Inferior parietal cortex (tissue), 1 donor: Measurements from ENCODE around the gene GINS2.

Source experiments
- DNase-seq: peaks from one replicate; pipeline ENCODE4 v3.0.0-alpha.2; 2016; ENCODE audit errors: extremely low spot score

The GINS2 gene

DNA sequence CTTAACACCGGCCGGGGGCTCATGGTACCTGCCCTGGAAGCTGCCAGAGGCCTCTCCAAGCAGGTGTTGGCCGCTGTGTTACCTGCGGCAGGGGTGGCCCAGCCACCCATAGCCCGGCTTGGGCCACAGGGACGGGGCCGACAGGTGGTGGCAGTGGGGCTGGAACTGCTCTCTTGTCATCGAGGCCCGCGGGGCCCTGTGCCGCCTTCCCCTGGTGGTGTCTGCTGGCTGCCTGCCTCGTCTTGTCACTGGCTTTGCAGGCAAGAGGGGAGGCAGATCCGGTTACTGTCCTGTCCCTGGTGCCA lies 48.5 kb downstream of the GINS2 start:
- DNase-seq: no peak

DNA sequence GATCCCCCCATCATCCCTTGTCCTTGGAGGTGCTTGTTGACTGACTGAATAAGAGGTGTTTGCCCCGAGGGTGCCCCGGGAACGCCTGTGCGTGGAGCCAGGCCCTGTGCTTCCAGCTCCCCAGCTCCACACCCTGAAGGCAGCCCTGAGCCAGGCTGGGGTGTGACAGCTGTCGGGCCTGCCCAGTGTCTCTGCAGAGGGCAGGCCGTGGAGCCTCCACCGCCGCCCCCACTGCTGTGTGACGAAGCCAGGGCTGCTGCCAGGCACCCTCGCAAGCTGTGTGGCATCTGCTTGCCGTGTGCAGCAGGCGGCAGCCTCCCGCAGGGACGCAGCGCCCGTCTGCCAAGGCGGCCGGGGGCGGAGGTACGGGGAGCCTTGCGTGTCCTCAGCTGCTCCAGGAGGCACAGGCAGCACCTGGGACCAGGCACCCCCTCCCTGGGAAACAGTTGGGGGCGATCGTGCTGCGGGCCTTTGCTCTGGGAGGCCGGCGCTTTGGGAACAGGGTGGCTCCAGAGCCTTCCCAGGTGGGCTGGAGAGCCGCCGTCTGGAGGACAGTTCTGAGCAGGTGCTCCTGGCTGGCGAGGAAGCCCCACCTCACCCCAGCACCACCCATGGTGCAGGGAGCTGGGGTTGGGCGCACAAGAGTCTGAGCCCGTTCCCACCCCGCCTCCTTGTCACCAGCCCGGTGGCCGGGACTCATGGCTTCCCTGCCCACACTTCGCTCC lies 49.1 kb downstream of the GINS2 start:
- DNase-seq: no peak

GRCh38 chr16:85638695-85639409 lies 49.9 kb downstream of the GINS2 start:
- DNase-seq: no peak

DNA sequence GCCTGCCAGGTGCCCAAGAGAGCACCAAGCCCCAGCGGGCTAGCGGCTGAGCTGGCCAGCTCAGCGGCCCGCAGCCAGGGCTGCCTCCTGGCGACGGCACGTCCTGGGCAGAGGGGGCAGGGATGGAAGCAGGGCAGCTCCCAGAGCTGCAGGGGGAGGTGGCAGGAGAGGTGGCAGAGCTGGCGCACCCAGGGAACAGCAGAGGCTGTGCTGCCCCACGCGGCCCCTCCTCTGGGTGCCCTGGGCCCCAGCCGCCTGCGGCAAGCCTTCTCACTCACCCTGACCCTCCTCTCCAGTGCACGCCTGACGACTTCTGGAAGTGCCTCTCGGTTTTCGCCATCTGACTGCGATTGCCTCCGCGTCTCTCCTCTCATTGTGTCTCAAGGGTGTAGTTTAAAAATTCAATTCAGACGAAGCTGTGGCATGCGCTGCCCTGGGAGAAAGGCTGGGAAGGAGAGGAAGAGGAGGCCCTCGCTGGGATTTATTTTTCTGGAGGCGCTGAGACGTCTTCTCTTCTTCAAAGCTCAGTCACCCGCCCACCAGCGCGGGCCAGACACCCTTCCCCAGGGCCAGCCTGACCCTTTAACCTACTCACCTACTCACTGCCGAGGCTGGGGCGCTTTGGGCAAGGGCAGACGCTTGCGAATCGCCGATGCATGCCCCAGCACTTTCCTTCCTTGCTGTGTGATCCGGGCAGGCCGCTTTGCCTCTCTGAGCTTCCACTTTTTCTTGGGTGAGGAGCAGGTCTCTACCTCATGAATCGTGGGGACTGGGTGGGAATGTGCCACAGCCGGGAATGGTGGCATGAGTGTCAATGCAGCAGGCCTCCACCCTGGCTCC lies 50.7 kb downstream of the GINS2 start:
- DNase-seq: no peak

DNA sequence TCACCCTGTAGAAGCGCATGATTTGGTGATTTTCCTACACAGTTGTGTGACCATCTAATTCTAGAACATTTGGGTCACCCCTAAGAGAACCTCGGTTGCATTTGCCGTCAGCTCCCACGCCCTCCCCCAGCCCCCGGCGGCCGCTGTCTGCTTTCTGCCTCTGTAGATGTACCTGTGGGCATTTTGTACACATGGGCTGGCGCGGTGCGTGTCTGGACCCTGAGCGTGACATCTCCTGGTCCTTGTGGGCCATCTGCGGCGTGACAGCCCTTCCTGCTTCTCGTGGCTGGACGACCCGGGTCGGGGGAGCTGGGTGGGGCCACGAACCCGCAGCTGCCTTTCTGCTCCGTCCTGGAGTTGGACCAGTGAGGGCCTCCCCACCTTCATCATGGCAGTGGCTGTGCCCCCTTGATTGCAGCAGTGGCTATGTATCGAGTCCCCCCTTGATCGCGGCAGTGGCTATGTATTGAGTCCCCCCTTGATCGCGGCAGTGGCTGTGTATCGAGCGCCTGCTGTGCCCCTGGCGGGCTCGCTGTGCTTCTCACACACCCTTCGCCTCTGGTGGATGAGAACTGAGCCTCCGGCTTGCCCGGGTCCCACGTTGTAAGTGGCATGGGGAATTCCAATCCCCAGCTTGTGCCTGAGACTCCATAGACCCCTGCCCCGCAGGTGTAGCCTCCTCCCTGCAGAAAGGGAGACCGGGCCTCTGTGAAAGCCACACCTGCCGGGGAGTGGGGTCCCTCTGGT lies 51.5 kb downstream of the GINS2 start:
- no peak for DNase-seq

DNA sequence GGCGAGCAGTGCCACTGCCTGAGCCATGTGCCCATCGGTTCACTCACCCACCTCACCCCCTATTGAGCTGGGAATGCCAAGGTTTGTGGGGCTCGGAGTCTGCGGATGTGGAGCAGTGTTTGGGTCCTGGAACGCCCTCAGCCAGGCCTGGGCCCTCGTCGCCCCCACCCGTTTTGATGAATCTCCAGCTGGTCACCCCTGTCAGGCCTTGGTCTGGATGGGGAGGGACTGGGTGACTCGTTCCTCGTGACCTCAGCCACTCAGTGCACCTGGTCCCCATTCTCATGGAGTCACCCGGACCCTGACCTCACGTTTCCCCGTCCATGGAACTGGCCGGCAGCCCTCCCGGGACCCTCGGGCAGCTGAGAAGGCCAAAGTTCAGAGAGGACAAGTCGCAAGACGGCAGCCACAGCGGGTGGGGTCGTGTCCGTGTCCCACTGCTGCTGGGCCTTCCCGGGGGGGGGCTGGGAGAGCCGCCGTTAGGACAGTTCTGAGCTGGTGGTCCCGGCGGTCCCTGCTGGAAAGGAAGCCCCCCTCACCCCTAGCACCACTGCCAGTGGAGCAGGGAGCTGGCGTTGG lies 52.4 kb downstream of the GINS2 start:
- DNase-seq: no peak

DNA sequence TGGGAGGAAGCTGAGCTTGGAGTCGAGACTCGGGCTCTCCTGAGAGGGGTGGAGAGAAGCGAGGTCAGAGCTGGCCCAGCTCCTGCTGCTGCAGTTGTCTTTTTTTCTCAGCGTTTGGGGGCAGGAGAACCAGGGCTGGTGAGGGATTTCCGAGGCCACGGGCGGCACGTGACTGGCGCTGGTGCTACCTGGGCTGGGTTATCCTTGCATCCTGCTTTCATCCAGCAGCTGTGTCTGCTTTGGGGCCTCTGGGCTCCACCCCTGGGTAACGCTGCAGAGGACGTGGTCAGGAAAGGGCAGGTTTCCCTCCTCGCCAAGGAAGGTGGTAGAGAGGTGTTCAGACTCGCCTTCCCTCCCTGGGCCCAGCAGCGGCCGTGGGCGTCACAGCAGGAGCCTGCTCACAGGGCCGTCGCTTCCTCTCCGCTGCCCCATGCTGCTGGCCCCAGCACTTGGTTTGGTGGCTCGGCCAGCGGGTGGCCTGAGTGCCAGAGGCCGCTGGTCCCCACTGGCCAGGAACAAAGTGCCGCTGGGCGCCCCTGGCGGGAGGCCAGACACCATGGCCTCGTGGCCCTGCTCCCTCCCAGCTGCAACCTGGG lies 53.1 kb downstream of the GINS2 start:
- DNase-seq: no peak

DNA sequence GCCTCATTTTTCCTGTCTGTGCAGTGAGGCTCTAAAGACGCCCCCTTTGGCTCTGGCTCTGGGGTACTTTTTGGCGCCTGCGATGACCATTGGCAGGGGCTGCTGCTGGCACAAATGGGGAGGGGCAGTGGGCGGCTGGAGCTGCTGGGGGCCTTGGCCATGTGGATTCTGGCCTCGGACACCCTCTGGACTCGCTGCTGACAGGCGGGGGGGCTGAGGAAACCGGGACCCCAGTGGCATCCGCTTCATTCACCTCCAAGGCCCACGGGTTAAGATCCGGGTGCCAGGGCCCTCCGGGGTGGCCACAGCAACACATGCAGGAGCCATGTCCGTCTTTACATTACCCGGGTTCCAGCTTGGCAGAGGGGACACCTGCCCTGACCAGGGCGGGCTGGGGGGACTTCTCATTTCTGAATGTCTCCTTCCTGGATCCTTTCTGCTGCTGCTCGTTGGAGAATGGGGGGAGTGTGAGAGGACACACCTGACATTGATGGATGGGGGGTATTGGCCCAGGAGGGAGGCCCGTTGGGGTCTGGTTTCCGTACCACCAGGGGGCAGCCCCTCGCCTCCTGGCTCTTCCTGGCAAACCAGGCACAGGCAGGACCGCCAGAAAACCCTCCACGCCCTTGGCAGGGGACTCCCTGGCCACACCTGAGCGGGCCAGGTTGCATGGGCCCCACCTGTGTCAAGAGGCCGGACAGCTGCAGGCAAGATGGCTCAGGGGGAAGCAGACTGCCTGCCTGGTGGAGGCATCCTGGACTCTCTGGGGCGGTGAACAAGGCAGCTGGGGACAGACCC lies 53.8 kb downstream of the GINS2 start:
- no peak for DNase-seq

DNA sequence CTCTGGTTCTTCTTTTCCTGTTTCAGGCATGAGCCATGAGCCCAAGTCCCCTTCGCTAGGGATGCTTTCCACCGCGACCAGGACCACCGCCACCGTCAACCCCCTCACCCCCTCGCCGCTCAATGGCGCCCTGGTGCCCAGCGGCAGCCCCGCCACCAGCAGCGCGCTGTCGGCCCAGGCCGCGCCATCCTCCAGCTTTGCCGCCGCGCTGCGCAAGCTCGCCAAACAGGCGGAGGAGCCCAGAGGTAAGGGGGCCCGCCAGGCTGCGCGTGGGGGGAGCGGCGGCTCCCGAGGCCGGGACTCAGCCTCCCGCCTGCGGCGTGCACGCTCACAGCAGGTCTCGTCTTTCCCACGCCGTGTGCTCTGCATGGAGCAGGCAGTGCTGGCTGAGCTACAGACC lies 54.9 kb downstream of the GINS2 start:
- DNase-seq: no peak

- DNase-seq: no peak
Measured at GRCh38 chr16:85633438-85633743, 55.4 kb downstream of the GINS2 start.

- no peak for DNase-seq
Measured at GRCh38 chr16:85632709-85633437, 55.9 kb downstream of the GINS2 start.

DNA sequence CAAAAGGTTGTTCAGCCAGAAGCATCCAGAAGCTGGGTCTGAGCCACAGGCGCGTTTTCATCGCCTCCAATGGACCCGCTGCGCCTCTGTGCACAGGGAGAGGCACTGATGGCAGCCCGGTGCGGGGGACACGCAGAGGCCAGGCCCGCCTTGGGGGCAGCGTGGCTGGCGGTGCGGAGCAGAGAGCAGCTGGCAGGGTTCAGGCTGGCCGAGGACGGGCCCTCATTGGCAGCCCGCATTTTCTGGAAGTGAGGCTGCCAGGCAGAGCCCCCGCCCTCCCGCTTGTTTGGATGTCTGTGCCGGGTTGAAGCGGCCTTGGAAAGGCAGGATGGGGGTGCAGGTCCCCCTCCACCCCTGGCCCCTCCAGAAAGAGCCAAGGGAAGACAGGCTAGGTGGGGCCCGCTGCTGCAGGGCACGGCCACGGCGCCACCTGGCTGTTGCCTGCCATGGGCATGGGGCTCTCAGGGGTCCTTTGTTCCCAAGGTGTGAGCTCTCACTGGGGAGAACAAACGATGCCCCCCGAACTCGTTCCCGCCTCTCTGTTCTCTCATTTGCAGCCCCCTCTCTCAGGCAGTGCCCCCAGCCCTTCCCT lies 56.9 kb downstream of the GINS2 start:
- no peak for DNase-seq

- no peak for DNase-seq
Measured at GRCh38 chr16:85631230-85631629, 57.5 kb downstream of the GINS2 start.

DNA sequence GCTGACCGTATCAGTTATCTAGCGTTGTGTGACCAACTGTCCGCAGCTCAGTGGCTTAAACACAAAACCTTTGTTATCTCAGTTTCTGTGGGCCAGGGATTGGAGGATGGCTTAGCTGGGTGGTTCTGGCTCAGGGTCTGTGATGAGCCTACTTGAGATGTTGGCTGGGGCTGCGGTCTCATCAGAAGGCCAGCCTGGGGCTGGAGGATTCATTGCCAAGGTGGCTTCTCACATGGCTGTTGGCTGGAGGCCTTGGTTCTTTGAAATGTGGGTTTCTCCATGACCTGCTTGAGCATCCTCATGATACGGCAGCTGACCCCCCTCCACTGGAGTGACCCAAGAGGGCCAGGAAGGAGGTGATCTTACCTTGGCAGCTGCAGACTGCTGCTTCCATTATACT lies 58.9 kb downstream of the GINS2 start:
- no peak for DNase-seq

- no peak for DNase-seq
Measured at GRCh38 chr16:85629326-85629725, 59.4 kb downstream of the GINS2 start.

DNA sequence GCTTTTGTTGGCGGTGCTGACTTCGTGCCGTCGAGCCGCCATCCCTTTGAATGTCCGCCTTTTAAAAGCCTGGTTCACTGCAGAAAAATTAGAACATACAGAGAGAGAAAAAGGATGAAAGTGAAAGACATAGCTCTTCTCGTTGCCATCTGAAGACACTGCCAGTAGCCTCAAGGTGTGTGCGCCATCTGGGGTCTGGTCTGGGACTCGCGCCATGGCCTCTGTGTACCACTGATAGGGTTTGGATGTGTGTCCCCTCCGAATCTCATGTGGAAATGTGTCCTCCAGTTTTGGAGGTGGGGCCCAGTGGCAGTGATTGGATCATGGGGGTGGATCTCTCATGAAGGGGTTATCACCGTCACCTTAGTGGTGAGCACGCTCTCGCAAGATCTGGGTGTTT lies 60.1 kb downstream of the GINS2 start:
- DNase-seq: no peak

DNA sequence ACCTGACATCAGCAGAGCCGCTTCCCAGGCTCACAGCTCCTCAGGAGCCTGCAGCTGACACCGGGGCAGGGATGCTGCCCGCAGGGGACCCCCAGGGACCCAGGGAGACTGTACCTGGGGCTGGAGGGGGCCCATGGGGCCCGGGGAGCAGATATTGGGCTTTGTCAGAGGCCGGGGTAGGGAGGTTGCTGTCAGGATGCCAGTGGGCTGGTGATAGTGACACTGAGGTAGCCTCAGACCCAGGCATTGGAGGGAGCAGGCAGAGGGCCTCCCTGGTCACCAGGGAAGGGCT lies 60.5 kb downstream of the GINS2 start:
- DNase-seq: no peak

DNA sequence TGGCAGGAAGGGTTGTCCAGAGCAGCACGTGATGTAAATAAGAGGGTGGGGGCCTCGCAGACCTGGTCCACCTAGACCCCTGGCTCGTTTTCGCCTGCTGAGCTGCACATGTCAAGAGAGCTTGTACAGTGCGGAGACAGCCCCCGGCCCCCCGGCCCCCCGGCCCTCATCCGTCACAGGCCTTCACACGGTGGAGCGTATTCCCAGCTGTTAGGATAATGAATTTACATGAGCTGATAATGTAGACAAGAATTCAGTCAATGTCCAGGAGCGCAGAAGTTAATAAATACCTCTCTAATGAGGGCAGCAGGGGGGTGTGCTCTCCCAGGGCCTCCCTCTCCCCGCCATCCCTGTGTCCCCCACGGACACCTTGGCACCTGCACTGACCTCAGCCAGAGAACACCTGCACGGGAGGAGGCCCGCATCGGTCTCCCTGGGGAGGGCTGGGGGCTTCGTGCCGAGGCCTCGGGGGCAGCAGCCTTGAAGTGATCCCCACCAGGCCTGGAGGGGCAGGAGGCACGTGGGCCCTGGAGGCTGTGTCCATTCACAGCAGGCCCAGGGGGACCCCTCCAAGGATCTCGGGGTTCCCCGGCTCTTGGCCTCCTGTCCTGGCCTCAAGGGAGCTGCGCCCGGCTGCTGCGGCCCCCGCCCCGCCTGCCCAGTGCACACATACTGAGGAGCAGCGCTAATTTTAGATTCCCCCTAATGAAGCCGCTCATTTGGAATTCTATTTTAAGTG lies 61.1 kb downstream of the GINS2 start:
- DNase-seq: no peak

DNA sequence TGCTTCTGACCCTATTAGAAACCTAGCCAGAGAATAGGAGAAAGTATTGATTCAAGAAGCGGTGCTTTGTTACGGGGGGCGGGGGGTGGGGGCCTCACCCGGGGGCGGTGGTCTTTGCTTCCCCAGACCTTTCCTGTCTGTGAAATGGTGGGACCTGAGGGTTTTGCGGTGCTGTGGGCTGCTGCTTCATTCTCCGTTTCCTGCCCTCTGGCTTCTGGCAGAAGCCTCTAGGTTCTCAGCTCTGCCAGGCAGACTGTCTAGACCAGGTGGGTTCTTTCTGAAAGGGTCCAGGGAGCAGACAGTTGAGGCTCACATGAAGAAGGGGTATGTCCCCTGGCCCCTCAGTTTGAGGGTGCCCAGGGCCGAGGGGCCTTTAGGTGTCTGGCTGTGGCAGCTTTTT lies 61.7 kb downstream of the GINS2 start:
- DNase-seq: no peak
